HG03025 (cell line): ENCODE results near the gene MS4A6A.
"Not testable (repeated sequence)": the region's sequence is repeated elsewhere in the genome, so short reads cannot be mapped to it uniquely, and the experiment has no call there.

Experiments
- ATAC-seq: cut with Tn5 transposase; IDR thresholded peaks from one replicate; pipeline ENCODE4 v1.9.1; 2021; ENCODE audit warnings: mild to moderate bottlenecking, moderate library complexity; ENCODE audit not compliant: unreplicated experiment, low FRiP score

Gene MS4A6A

DNA sequence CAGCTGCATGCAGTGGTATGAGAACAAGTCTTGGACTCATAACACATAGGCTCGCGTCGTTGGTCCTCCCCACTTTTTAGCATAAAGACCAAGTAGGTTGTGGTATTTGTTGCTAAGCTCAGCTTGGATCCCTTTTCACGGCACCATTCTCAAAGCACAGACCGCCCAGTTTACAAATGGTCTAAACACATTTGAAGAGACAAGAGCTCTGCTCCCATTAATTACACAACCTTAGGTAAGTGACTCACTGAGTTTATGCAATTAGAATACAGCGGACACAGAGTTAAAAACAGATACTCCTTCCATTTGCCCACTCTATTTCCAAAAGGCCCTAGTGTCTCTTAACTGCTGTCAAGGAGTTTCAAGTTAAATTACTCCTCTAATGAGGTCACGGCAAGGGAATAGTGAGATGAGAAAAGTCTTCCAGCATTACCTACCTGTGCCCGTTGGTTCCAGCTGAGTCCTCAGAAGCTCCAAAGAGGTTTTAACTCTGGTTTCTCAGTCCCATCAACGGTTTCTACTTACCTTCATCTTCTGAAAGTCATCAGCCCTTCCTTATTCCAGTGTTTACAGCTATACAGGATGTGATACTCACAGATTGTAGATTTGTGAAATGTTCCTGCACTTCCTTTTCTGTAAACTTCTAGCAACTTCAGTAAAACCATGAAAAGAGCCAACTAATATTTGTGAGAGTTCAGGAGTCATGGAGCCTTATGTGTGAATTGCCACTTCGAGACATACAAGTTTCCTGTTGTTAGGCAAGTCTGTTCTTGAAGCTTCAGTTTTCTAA lies at the start of gene MS4A6A:
TSS of gene MS4A6A (minus strand) at position 543 of the 790 bp plus-strand sequence. CDS start 1,356 bp downstream, outside the sequence.
- ATAC-seq = no peak

DNA sequence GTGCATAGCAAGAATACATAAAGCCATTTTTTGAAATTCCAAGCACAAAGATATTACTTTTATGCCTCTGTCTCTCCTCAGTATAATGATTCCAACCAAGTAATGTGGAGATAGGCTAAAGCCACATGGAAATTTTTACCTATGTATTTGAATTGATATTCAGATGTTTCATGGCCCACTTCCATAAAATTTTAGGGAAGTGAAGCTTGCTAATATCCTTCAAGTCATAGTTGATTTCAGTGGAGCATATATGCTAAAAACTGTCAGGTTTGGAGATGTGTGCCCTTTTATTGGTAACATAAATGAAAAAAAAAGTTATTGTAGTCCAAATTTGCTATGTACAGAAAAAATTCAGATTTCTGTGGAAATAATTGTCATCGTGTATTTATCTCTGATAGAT lies 47.8 kb upstream of the MS4A6A start:
- ATAC-seq = no peak

GRCh38 chr11:60222141-60222540 lies 39.3 kb upstream of the MS4A6A start:
- no peak for ATAC-seq

DNA sequence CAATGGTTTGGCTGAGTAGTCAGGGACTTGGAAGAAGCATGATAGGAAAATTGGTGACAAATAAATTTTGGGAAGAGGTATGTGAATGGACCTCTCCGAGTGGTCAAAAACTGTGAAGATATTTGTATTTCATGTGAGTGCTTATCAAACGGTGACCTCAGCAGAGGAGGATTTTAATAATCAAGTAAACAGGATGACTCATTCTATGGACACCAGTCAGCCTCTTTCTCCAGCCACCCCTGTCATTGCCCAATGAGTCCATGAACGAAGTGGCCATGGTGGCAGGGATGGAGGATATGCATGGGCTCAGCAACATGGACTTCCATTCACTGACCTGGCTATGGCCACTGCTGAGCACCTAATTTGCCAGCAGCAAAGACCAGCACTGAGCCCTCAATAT lies 38.8 kb upstream of the MS4A6A start:
- no peak for ATAC-seq

DNA sequence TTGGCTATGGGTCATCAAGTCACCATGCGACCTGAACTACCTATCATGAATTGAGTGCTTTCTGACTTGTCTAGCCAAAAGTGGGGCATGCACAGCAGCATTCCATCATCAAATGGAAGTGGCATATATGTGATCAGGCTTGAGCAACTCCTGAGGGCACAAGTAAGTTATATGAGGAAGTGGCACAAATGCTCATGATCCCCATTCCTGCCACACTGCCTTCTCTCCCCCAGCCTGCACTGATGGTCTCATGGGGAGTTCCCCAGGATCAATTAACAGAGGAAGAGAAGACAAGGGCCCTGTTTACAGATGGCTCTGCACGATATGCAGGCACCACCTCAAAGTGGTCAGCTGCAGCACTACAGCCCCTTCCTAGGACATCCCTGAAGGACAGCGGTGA lies 38.3 kb upstream of the MS4A6A start:
- ATAC-seq = no peak

DNA sequence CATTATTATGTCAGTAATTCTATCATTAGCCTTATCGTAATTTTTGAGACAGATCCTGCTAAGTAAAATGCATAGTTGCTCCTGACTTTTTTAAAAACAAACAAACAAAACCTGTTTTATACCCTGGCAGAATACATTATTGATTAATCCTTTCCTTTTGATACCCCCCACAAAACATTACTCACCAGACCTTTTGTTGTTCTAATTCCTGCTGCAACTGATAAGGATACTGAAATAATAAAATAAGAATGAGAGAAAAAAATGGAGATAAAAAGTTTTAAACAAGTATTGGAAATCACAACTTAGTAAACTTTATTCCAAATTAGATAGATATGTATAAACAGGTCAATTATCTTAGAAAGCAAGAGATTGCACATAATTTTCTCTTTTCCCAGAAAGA lies 31.5 kb upstream of the MS4A6A start:
- no peak for ATAC-seq

GRCh38 chr11:60211206-60211605 lies 28.3 kb upstream of the MS4A6A start:
- no peak for ATAC-seq

- no peak for ATAC-seq
These were observed 27.1 kb upstream of the MS4A6A start for GRCh38 chr11:60209977-60210376.

DNA sequence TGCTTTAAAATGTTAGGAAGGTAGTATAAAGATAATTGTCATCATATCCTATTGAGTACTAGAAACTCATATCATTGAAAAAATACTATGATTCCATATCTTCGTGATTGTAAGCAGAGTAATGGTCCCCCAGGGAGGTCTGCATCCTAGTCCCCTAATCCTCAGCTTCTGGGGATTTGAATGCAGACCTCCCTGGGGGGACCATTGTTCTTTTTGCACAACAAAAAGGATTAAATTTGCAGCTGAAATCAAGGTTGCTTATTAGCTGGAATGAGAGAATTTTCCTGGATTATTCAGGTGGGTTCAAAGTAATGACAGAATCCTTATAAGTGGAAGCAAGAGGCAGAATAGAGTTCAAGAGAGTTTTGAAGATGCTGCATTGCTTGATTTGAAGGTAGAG lies 26.1 kb upstream of the MS4A6A start:
- ATAC-seq = no peak

DNA sequence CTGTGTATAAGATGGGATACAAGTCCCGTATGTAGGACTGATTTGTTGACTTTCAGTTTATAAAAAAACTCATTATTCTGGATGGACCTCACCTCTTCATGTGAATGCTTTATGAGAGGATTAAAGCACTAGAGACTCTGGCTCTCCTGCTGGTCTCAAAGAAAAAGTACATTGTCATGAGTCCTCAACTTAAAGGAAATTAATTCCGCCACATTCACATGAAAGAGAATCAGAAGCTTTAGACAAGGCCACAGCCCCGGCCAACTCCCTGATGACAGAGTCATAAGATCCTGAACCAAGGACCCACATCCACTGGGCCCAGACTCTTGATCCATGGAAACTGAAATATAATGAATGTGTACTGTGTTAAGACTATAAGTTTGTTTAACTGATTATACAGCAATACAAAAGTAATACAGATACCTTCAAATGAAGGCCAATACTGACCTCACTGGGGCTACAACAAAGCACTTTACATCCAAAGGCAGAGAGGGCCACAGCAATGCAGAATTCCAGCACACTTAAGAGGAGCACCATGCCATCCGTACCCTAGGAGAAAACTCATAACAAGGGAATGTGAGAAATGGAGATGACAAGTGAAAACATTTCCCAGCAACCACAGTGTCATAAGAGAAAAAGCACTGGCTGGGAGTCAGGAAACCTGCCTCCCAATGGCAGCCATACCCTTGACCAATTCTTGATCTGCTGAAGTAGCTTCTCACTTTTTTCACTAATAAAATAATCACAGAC lies 25.4 kb upstream of the MS4A6A start:
- ATAC-seq = no peak

DNA sequence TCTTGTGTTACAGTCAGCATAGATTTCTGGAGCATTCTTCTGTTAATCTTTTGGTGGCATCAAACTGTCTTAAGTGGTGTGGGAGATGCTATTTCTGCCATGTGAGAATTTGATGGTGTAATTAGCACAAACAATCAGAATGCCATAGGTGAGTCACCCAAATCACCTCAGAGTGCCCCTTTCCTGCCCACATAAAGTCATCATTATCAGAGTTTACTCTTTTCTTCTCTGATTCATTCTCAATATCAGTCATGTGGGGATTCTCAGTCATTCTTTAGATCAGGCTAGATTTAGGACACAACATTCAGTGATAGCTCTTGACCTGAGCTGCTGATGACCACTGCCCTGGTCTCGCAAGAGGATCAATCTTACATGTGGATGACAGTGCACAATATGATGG lies 23.7 kb upstream of the MS4A6A start:
- ATAC-seq = no peak

DNA sequence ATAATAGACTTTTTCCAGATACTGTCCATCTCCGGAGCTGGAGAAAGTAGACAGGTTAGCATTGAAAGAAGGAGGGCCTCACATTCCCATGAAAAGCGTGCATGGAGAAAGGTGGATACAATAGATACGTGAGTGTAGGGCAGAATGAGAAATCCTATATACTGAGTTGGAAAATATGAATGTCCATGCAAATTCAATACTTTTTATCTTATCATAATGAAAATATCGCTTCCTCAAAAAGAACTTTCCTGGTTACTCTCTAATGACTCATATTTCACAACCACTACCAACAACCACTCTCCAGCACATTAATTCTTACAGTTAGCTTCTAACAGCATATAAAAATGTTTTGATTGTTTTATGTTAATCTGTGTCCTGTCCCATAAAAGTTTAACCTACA lies 22.0 kb upstream of the MS4A6A start:
- ATAC-seq = no peak

DNA sequence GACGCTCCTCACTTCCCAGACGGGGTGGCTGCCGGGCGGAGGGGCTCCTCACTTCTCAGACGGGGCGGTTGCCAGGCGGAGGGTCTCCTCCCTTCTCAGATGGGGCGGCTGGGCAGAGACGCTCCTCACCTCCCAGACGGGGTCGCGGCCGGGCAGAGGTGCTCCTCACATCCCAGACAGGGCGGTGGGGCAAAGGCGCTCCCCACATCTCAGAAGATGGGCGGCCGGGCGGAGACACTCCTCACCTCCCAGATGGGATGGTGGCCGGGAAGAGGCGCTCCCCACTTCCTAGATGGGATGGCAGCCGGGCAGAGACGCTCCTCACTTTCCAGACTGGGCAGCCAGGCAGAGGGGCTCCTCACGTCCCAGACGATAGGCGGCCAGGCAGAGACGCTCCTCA lies 18.5 kb upstream of the MS4A6A start:
- not testable (repeated sequence) for ATAC-seq

DNA sequence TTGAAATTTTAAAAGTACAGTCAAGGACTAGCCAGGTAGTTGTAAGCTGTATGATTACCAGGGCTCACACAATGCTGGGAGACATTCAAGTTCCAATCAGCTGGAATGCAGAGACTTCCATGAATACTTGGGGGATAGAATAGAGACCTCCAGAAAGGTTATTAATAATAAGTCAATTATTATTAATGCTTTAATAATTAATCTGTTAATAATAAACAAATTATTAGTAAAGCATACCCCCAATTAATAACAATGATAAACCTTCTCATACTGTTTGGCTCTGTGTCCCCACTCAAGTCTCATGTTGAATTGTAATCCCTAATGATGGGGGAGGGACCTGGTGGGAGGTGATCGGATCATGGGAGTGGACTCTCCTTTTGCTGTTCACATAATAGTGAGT lies 14.6 kb upstream of the MS4A6A start:
- no peak for ATAC-seq

DNA sequence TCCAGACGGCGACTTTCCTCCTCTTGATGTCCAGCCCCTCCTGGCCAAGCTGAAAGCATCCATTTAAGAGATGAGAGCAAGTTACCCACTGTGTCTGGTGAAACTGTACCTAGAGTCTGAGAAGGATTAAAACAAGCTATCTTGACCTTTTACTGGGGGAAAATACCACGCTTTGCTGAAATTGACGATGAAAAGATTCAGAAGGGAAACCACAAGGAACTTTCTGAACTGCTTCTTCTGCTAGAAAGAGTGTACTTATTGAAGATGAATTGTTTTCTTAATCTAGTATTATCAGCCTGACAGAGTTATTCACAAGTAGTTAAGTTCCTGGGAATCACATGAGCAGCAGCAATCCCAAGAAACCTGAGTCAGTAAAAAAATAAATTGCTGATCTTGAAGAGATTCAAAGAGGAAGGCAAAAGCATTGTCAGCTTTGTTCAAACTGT lies 13.1 kb upstream of the MS4A6A start:
- no peak for ATAC-seq

- no peak for ATAC-seq
These were observed 11.6 kb upstream of the MS4A6A start for GRCh38 chr11:60194511-60194910.

DNA sequence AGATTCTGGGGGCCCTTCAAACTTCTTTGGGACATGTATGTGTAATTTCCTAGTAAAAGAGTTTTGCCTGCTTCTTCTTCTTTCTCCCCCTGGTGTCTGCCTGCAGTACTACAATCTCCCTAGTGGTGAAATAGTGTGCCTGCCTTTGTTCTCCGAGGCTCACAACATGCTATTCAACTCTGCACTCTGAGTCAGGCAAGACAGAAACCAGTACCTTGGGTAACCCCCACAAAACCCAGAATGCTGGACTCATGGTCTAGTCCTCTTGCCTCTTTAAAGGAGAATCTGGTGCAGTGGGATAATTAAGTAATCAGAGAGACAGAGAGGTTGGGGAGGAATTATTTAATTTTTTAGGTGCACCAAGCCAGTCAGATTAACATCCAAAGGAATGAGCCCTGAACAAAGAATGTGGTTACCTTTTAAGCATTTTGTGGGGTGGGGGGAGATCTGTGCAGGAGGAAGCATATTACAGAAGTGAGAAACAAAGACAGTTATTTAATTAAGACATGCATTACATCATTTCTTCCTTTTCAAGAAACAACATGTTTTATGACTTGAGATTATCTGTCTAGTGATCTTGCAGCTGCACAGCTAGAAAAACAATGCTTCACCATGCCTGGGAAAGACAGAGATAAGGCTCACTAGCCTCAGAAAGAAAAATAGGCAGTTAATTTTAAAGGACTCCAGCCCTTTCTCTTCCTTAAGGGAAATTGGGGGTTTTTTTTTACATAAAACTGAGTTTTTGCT lies 11.0 kb upstream of the MS4A6A start:
- peak; percentile 95 for ATAC-seq

- ATAC-seq = not testable (repeated sequence)
These were observed 9.7 kb upstream of the MS4A6A start for GRCh38 chr11:60192564-60192963.

DNA sequence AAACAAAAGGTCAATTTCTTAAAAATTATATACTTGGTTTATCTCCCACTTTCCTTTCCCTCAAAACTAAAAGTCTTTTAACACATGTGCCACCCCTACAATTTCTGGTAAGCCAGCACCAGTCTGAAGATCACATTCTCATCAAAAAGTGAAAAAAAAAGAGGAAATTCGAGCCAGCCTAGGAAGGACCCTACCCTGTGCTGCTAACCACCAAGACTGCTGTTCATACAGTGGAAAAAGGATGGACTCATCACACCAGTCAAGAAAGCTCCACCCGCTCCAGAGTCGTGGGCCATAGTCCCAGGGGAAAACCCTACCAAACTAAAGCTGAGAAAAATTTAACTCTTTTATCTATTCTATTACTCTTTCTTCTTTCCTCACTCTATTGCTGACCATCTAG lies 5.6 kb upstream of the MS4A6A start:
- not testable (repeated sequence) for ATAC-seq

DNA sequence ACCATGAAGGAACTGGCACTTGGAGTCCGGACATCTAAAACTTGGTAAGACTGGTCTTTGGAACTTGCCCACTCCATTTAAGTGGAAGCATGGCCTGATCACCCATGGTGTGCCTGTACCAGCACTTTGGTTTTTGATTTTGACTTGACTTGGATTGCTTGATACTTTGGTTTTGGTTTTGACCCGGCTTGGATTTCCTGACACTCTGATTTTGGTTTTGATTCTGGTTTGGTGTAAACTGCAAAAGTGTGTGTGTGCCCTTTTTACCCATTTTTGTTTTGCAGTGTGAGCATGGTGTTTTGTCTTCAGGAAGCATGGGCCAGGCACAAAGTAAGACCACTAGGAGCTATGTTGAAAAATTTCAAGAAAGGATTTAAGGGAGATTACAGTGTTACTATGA lies 3.2 kb upstream of the MS4A6A start:
- ATAC-seq = not testable (repeated sequence)

- ATAC-seq = not testable (repeated sequence)
These were observed 2.6 kb upstream of the MS4A6A start for GRCh38 chr11:60185512-60185827.
